Stimulated activated CD4-positive, alpha-beta T cell treated with anti-CD3 and anti-CD28 coated beads, Interleukin-1b, Interleukin-23, amount 100 ng/mL, for 24 hours (primary cell): ENCODE measurements around the gene GPR21.

Experiments used
- DNase-seq, 4 experiments: peaks; one replicate each; pipeline ENCODE4 v3.0.0-alpha.2; 2020; ENCODE audit warnings: low read depth in 4 of 4, low spot score in 1 of 4

GPR21 gene, protein sequence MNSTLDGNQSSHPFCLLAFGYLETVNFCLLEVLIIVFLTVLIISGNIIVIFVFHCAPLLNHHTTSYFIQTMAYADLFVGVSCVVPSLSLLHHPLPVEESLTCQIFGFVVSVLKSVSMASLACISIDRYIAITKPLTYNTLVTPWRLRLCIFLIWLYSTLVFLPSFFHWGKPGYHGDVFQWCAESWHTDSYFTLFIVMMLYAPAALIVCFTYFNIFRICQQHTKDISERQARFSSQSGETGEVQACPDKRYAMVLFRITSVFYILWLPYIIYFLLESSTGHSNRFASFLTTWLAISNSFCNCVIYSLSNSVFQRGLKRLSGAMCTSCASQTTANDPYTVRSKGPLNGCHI

DNA sequence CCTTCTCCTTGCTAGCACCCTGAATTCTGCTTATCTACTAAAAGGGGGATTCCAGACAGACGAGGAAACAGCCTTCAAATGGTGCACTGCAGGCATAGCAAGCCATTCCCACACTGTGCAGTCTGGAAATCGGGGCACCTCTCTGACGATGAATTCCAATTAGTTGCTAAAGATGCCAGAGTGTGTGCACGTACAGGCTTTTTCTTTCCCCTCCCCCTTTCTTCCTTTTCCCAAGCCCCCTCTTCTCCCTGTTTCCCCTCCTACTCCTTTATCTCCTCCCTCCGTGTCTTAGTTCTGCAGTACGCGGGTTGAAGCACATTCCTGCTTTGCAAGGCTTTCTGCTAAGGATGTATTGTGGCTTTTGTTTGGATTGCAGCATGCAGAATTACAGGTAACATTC is at the start of gene GPR21:
TSS of gene GPR21 (plus strand) at position 316 of the 400 bp plus-strand sequence. CDS start 900 bp downstream, outside the sequence.
- no peak for DNase-seq

DNA sequence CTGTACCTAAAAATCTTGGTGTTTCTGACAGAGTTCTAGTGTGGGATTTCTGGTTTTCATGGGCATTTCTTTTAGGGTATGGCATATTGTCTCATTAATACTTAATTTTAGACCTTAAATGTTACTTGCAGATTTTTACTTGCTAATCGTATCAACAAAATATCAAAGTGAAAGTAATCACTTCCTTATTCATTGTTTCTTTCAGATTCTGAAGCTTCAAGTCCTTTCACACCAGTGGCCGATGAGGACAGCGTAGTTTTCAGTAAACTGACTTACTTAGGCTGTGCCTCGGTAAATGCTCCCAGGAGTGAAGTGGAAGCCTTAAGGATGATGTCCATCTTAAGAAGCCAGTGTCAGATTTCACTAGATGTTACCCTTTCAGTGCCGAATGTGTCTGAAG is 47.5 kb upstream of the GPR21 start:
- DNase-seq, result no peak

DNA sequence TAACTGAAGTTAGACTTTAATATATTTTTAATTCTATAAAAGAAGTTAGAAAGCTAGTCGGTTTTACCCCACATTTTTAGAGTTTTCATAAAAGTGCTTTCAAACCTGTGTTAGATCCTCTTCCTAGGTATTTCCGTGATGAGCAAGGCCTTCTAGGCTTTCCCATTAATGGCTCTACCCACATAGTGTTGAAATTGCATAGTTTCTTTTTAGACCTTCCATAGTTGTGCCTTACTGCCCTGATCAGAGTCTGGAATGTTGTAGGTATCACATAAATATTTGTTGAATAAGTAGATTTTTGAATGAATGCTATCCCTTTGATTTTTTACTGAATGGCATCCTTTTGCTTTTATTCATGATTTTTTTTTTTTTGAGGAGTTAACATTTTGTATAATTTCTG is 45.3 kb upstream of the GPR21 start:
- DNase-seq, result no peak

DNA sequence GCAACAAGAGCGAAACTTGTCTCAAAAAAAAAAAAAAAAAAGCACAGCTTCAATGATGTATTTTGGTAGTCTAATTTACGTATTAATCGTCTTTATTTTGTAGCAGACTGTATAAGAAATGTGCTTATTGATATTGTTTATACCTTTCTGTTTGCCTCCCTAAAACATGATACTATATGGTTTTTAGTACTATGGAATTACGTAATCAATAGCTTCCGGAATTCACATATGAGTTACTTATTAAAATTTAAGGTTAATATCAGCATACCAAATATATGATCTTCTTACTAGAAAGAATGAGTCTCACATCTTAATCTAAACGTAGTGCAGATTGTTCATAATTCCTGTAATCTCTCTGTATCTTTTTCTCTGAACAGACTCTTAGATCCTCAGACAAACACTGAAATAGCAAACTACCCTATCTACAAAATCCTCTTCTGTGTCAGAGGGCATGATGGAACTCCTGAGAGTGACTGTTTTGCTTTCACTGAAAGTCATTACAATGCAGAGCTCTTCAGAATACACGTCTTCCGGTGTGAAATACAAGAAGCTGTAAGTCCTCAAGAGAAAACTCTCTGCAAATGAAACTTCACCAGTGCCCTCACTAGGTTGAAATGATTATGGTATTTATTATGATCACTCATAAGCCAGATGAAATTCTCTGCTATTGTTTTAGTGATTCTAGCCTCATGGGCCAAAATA is 44.4 kb upstream of the GPR21 start:
- DNase-seq, result no peak

DNA sequence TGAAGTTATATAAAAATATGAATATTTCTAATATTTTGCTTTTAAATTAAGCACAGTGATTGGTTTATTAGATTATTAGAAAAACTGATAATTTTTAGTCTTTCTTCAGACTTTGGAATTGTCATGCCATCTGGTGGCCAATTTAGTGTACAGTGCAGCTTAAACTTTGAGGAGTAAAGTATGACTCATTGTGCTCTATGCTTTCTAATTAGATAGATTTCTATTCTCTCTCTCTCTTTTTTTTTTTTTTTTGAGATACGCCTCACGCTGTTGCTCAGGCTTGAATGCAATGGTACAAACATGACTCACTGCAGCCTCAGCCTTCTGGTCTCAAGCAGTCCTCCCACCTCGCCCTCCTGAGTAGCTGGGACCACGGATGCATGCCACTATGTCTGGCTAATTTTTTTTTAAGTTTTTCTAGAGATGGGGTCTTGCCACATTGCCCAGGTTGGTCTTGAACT is 42.1 kb upstream of the GPR21 start:
- peak in 3 of 4 experiments; percentile 0 to 11 (median 9) for DNase-seq

DNA sequence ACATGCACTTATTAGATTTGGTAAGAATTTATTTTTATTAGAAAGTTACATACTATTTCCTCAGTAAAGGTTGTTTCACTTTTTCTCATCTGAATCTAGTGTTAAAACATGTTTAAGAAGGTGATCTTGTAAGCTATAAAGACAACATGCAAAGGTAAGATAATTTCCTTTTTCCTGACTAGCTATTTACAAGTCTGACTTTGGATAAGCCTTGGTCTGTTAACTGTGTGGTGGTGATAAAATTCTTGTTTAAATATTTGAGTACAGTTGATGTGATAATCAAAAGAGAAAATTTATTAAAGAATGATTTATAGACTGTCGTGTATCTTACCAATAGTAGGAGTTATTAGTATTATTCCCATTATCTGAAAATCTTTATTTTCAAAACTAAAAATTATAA is 36.9 kb upstream of the GPR21 start:
- no peak for DNase-seq

DNA sequence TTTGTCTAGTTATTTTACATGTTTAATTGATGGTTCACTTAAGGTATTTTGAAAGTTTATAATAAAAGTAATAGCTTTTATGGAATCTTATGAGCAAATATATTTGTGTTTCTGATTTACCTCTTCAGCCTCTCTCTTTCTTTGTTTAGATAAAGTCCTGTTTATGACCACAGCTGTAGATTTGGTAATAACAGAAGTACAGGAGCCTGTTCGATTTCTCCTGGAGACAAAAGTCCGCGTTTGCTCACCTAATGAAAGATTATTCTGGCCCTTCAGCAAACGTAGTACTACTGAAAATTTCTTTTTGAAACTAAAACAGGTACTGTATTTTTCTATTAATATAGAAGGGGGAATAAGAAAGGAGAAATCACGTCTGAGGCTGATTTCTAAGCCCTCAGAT is 35.0 kb upstream of the GPR21 start:
- no peak for DNase-seq

DNA sequence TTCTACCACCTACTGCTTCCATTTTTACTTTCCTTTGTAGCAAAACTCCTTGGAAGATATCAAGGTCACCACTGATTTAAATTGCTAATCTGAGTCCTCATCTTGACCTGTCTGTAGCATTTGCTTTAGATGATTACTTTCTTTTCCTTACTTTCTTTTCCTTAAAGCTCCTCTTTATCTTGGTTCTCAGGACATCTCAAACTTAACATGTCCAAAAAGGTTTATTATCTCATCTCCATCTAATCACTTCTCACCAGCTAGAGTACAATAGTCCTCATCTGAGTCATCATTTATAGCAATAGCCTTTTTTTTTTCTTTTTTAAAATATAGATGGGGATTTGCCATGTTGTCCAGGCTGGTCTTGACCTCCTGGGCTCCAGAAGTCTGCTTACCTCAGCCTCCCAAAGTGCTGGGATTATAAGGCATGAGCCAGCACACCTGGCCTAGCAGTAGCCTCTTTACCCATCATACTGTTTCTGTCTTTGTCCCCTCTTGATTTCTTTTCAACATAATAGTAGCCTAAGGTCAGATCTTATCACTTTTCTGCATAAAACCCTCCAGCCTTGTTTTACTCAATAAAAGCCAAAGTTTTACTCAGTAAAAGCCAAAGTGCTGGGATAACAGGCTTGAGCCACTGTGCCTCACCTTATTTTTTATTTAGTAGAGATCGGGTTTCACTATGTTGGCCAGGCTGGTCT is 32.9 kb upstream of the GPR21 start:
- no peak for DNase-seq

DNA sequence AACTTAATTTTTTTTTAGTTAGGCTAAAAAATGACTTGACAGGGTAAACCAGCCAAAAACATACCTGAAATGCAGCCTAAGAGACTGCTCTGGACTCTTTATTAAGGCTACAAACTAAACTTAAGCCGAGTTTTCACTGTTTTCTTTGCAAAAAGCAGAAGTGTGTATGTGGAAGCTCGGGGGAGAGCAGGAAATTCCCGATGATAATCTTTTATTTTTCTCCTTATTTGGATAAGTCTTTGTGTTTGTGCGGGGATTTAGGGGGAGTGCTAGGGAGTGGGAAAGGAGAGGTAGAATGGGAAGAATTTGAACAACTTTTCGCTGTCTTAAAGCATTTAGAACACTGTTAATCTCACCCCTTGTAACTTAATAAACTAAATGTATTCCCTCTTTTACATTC is 30.7 kb upstream of the GPR21 start:
- no peak for DNase-seq

DNA sequence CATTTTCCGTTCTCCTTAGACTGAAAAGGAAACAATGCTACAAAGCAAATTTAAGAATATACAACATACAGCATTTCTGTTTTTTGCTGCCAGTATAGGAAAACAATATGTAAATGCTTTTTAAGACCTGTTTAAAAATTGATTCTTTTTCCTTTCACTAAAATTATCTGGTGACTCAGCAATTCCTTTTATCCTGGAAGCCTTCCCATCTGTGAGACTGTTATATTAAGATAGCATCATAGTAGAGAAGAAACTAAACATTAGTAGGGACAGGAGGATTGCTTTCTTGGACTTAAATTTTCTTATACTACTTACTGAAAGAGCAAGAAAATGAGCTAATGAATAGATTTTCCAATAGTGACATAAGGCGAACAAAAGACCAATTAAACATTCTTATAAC is 30.0 kb upstream of the GPR21 start:
- no peak for DNase-seq

DNA sequence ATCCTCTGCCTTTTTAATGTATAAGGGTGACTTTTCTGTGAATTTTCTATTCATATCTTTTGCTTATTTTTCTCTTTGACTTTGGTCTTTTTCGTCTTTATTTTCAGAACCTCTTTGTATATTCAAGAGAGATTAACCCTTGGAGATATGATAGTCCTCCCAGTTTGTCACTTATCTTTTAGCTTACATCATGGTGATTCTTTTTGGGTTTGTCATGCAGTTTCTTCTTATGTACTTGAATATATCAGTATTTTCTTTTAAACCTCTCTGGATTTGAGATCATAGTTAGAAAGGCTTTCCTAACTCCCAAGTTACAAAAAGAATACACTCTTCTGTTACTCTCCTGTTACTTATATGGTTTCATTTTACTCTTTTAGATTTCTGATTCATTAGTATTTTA is 27.5 kb upstream of the GPR21 start:
- DNase-seq, result no peak

DNA sequence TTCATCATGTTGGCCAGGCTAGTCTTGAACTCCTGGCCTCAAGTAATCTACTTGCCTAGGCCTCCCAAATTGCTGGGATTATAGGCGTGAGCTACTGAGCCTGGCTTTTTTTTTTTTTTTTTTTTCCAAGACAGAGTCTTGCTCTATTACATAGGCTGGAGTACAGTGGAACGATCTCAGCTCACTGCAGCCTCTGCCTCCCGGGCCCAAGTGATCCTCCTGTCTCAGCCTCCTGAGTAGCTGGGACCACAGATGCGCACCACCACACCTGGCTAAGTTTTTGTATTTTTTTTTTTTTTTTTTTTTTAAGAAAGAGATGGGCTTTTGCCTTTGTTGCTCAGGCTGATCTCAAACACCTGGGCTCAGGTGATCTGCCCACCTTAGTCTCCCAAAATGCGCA is 26.2 kb upstream of the GPR21 start:
- DNase-seq, result no peak

DNA sequence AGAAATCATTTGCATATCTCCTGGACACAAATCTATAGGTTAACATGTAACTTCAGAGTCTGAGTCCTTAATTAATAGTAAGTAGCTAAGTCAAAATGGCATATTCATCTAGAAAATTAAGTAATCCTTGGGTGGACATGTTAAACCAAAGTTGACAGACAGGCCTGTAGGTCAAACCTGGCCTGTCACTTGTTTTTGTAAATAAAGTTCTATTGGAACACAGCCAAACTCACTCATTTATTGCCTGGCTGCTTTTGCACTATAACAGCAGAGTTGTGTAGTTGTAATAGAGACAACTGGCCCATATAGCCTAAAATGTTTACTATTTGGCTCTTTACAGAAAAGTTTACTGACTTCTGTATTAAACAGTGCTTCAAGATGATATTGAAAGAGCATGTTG is 24.6 kb upstream of the GPR21 start:
- DNase-seq, result no peak

DNA sequence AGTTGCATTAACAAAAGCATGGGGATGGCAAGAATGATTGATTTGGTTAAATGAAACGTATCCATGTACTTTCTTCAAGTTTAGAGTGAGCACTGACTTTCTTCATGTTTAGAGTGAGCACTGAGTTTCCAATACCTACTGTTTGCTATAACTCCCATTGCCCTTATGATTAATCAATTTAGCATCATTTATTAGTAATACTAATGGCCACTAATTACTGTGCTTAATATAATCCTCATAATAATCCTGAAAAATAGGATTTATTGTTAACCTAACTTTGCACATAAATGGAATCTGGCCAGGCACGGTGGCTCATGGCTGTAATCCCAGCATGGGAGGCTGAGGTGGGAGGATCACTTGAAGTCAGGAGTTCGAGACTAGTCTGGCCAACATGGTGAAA is 22.1 kb upstream of the GPR21 start:
- no peak for DNase-seq

DNA sequence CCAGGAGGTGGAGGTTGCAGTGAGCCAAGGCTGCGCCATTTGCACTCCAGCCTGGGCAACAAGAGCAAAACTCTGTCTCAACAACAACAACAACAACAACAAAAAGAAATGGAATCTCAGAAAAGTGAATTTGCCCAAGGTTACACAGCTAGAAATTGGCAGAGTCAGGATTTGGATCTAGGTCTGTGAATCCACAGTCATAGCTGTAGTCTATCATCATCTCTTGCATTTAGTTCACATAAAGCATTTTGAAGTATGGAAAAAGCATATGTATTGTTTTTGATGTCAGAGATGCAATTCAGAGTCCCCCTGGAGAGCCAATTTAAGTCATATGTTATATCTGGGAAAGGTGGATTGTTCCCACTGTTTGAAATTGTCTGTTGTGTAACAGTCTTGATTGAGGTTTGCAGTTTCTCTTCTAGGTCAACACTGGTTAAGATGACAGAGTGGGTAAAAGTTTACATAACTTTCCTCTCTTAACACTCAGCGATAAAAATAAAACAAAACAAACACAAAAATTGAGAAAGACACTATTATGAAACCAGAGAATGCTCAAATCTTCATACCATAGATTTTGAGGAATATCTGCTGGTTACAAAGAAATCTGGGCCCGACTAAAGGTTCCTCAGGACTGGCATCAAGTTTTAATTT is 21.5 kb upstream of the GPR21 start:
- no peak for DNase-seq

DNA sequence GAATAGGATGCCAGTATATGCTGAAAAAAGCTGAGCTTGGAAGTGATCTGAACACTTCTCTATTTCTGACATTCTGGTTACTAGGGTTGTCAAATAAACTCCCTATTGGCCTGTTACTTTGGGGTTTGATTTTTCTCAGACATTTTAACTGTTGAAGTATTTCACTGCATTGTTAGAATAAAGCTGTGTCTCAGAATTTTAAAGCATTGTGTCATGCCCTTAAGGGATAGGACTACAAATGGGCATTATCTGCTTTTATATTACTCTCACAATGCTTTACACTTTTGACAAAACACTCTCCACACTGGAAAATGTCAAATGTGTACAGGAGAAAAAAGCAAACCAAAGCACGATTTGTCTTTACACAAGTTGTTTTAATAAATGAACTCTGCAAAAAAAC is 16.8 kb upstream of the GPR21 start:
- no peak for DNase-seq

DNA sequence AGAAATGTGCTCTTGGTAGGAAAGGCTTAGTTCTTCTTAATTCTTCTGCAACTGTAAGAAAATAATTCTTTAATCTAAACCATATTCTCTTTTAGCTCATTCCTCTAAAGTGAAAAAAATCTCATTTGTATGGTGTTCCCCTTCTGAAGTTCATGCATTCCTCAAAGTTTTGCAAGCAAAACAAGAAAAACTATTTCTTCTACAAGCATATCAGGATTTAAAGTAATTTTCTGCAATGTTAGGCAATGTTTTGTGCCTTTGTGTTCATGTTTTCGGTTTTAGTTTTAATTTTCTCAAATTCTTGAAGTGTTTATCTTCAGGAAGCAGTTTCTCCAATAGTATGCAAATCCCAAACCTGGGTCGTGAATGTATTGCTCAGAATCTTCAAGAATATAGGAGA is 12.7 kb upstream of the GPR21 start:
- no peak for DNase-seq

DNA sequence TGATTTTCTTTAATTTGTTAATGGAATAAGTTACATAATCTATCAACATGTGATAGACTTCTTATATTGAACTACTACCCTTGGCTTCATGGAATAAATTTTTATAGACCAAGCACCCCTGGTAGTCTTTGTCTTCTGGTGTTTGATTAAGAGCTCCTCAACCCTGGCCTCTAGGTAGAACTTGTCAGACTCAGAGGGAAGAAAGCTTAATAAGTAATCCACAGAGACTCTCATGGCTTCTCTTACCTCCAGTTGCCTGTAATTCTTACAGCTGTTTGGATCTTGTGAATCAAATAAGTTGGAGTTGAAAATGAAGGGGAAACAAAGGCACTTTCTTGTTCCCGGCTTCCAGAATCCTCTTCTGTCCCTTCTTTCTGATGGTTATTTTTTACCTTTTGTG is 7.0 kb upstream of the GPR21 start:
- DNase-seq, result no peak

DNA sequence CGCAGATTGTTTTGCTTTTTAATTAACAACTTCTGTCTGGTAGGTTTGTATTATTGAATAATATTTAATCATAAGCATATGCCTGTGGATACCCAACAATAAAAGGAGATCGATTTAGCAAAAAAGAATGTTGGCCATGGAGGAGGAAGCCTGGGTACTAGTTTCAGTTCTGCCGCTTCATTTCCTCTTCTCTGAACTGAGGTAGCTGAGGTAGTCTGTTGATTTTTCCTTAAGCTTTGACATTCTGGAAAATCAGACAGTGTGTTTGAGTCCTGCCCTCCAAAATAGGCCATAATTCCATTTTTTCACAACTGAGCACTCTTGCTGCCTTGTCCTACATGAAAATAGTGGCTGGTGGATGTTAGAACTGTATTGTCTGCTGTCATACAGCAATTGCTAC is 6.0 kb upstream of the GPR21 start:
- DNase-seq, result no peak

DNA sequence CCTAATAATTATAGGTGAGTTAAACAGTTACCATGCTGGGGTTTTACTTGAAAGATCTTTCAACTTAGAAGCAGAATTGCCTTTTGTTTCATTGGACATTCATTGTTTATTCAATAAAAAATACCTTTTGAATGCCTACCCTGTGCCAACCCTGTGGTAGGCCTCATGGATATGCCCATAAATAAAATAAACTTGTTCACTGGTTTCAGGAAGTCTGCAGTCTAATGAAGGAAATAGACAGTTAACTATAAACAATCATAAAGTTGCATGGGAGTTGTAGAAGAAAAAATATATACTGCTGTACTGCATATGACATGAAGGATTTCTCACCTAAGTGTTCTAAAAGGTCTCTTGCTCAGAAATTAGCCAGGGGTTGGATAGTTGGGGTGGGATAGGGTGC is 5.3 kb upstream of the GPR21 start:
- DNase-seq, result no peak

DNA sequence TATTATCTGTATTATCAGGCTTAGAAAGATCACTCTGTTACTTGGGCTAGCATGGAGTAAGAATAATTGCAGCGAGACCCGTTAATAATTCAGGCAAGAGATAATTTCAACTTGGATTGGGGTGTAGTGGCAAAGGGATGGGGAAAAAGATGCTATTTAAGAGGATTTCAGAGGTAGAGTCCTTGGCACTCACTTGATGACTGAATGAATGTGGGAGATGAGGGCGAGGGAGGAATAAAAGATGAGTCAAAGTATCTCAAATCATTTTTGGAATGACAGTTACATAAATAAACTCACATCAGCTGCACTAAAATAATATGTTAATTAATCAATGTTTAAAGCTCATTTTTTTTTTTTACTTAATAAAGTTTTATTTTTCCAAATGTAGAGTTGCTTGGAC is 4.5 kb upstream of the GPR21 start:
- DNase-seq, result no peak

DNA sequence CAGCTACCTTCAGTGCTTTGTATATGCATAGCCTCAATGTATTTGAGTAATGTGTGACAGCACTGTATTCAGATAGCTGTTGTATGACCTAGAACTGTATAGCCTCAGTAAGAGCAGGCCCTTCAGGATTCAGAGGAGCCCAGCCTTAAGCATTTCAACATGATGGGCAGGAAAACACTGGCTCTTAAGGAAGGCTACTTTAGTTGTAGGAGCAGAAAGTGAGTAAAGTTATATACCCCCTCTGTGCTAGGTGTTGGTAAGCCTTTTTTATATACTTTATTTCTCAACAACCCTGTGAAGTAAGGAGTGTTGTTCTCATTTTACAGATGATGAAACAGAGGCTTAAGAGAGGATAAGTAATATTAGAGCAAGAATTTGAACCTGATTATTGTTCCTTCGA is 1.5 kb upstream of the GPR21 start:
- no peak for DNase-seq
